HG03175 (cell line): Measurements from ENCODE around the gene ATG13.
"Not testable (repeated sequence)": the region's sequence is repeated elsewhere in the genome, so short reads cannot be mapped to it uniquely, and the experiment has no call there.

ENCODE experiments used
- ATAC-seq: cut with Tn5 transposase; IDR thresholded peaks from one replicate; pipeline ENCODE4 v1.9.1; 2021; ENCODE audit warnings: mild to moderate bottlenecking, moderate library complexity; ENCODE audit not compliant: unreplicated experiment

ATG13 gene

GRCh38 chr11:46642627-46643335 is 25.4 kb downstream of the ATG13 start:
- ATAC-seq, result no peak

GRCh38 chr11:46643531-46643930 is 26.2 kb downstream of the ATG13 start:
- no peak for ATAC-seq

- no peak for ATAC-seq
Measured at GRCh38 chr11:46643986-46644385, 26.6 kb downstream of the ATG13 start.

- no peak for ATAC-seq
Measured at GRCh38 chr11:46649180-46649738, 31.9 kb downstream of the ATG13 start.

GRCh38 chr11:46655631-46656030 is 38.3 kb downstream of the ATG13 start:
- ATAC-seq, result no peak

- ATAC-seq, result no peak
Measured at GRCh38 chr11:46657186-46657585, 39.8 kb downstream of the ATG13 start.

GRCh38 chr11:46658259-46658658 is 40.9 kb downstream of the ATG13 start:
- no peak for ATAC-seq

GRCh38 chr11:46659908-46660307 is 42.6 kb downstream of the ATG13 start:
- no peak for ATAC-seq

- no peak for ATAC-seq
Measured at GRCh38 chr11:46661836-46662235, 44.5 kb downstream of the ATG13 start.

GRCh38 chr11:46662366-46662765 is 45.0 kb downstream of the ATG13 start:
- no peak for ATAC-seq

GRCh38 chr11:46663277-46663940 is 46.1 kb downstream of the ATG13 start:
- ATAC-seq, result no peak

GRCh38 chr11:46664612-46665011 is 47.3 kb downstream of the ATG13 start:
- no peak for ATAC-seq

- ATAC-seq, result no peak
Measured at GRCh38 chr11:46665356-46665755, 48.0 kb downstream of the ATG13 start.

GRCh38 chr11:46666516-46666915 is 49.2 kb downstream of the ATG13 start:
- ATAC-seq, result no peak

GRCh38 chr11:46667043-46667481 is 49.7 kb downstream of the ATG13 start:
- ATAC-seq, result no peak

GRCh38 chr11:46668480-46669085 is 51.2 kb downstream of the ATG13 start:
- no peak for ATAC-seq

GRCh38 chr11:46669711-46670139 is 52.4 kb downstream of the ATG13 start:
- ATAC-seq, result no peak

- not testable (repeated sequence) for ATAC-seq
Measured at GRCh38 chr11:46670521-46670920, 53.2 kb downstream of the ATG13 start.

GRCh38 chr11:46671958-46672315 is 54.6 kb downstream of the ATG13 start:
- no peak for ATAC-seq

- ATAC-seq, result no peak
Measured at GRCh38 chr11:46672381-46672839, 55.1 kb downstream of the ATG13 start.

GRCh38 chr11:46673713-46674462 is 56.5 kb downstream of the ATG13 start:
- ATAC-seq, result no peak
